GM10266 (cell line): ENCODE results near the gene P2RX7.

Experiments
- DNase-seq: peaks from one replicate; pipeline ENCODE4 v3.0.0; 2012; ENCODE audit errors: extremely low spot score
- CTCF ChIP-seq: IDR thresholded peaks from 2 replicates; pipeline ENCODE4 v1.5.1; 2012; ENCODE audit warnings: mild to moderate bottlenecking, low read depth; ENCODE audit not compliant: control insufficient read depth, insufficient read depth; ENCODE audit errors: missing control alignments

Gene P2RX7

GRCh38 chr12:121167232-121167820 lies 34.6 kb downstream of the P2RX7 start:
- no peak for TF ChIP-seq CTCF
- no peak for DNase-seq

DNA sequence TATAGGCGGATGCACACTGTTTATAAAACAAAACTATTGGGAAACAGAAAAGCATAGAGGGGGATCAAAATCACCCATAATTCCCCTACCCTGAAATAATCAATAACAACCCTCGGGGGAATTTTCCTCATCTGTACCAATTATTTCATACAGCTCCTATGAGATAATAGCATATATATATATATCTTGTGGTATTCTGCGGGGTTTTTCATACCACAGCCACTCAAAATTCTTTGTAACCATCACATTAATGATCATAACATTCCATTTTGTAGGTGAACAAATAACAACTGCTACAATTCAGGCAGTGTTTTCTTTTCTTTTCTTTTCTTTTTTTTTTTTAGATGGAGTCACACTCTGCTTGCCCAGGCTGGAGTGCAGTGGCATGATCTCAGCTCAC lies 35.3 kb downstream of the P2RX7 start:
- TF ChIP-seq CTCF = no peak
- DNase-seq = no peak

- DNase-seq = no peak
These were observed 37.5 kb downstream of the P2RX7 start for GRCh38 chr12:121170151-121170550.

DNA sequence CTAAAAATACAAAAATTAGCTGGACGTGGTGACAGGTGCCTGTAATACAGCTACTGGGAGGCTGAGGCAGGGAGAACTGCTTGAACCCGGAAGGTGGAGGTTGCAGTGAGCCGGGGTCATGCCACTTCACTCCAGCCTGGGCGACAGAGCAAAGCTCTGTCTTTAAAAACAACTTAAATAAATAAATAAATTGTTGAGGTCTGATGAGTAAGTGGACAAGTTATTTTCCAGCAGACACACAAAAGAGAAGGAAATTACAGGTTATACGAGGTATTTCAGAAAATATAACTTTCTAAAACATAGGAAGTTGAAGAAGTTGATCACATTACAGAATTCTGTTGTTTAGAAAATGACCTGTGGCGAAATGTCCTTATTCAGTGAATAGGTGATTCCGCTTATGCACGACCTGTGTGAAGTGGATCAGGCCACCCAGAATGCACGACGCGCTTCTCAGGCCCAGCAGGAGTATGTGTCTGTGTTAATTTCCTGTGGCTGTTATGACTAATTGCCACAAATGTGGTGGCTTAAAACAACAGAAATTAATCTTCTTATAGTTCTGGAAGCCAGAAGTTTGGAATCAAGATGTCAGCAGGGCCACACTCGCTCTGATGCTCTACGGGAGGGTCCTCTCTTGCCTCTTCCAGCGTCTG lies 38.1 kb downstream of the P2RX7 start:
- TF ChIP-seq CTCF = no peak
- no peak for DNase-seq

More at GRCh38 chr12:121170151-121170550, 37.5 kb downstream of the P2RX7 start:
- TF ChIP-seq CTCF = no peak

GRCh38 chr12:121172145-121172544 lies 39.5 kb downstream of the P2RX7 start:
- no peak for DNase-seq
- no peak for TF ChIP-seq CTCF

DNA sequence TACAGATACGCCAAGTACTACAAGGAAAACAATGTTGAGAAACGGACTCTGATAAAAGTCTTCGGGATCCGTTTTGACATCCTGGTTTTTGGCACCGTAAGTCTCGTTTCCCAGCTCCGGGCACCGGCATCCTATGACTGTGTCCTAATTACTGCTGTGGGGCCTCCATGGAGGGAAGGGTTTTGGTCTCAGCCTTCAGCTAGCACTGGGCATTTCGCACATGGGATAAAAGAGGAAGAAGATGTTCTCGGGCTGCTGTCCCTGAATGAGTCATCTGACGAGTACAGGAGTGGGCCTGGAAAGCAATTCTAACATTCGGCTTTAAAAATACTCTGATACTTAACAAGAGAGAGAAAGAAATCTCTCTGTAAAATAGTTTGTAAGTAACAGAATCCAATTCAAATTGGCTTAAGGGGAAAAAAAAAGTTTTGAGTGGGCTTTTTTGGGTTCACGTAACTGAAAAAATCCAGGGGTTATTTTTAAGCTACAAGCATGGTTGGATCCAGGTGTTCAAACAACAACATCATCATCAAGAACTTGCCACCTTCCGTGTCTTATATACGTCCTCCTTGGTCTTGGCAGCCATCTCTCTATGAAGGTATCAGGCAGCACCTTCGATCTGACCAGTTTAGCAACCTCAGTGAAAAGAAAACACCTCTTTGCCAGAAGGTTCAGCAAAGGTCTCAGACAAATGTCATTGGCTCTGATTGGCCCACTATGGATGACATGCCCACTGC lies 42.9 kb downstream of the P2RX7 start:
- peak; percentile 32 for DNase-seq
- no peak for TF ChIP-seq CTCF
